AG20443 (cell line): ENCODE measurements around the gene CPNE4.
"Not testable (repeated sequence)": the region's sequence is repeated elsewhere in the genome, so short reads cannot be mapped to it uniquely, and the experiment has no call there.

Experiments
- DNase-seq: peaks from one replicate; pipeline ENCODE4 v3.0.0; 2012; ENCODE audit warnings: low spot score, mixed read lengths

CPNE4 gene

GRCh38 chr3:131538968-131539367, 495.8 kb downstream of the CPNE4 start:
- DNase-seq, result no peak

- DNase-seq, result no peak
These were observed 497.3 kb downstream of the CPNE4 start for GRCh38 chr3:131537531-131537930.

- DNase-seq, result peak; percentile 44
These were observed 499.2 kb downstream of the CPNE4 start for GRCh38 chr3:131535596-131535995.

- peak; percentile 64 for DNase-seq
These were observed 499.7 kb downstream of the CPNE4 start for GRCh38 chr3:131535131-131535530.

- DNase-seq, result no peak
These were observed 502.2 kb downstream of the CPNE4 start for GRCh38 chr3:131532645-131533044.

- DNase-seq, result no peak
These were observed 504.0 kb downstream of the CPNE4 start for GRCh38 chr3:131530843-131531242.

GRCh38 chr3:131530388-131530787, 504.4 kb downstream of the CPNE4 start:
- no peak for DNase-seq

- peak; percentile 70 for DNase-seq
These were observed 507.9 kb downstream of the CPNE4 start for GRCh38 chr3:131526801-131527347.

GRCh38 chr3:131518680-131519079, 516.1 kb downstream of the CPNE4 start:
- no peak for DNase-seq

- DNase-seq, result no peak
These were observed 529.4 kb downstream of the CPNE4 start for GRCh38 chr3:131505421-131505820.

GRCh38 chr3:131503320-131503635, 531.5 kb downstream of the CPNE4 start:
- DNase-seq, result peak; percentile 30

GRCh38 chr3:131502530-131503319, 532.1 kb downstream of the CPNE4 start, which contains the start of gene MRPL3:
Gene MRPL3, minus strand, starts transcription at chr3:131502971. Its CDS starts 150 bp downstream, at chr3:131502821.
- peak; percentile 94 for DNase-seq

- no peak for DNase-seq
These were observed 532.9 kb downstream of the CPNE4 start for GRCh38 chr3:131501949-131502348.

GRCh38 chr3:131494706-131495105, 540.1 kb downstream of the CPNE4 start:
- DNase-seq, result no peak

- no peak for DNase-seq
These were observed 543.0 kb downstream of the CPNE4 start for GRCh38 chr3:131491775-131492174.

- no peak for DNase-seq
These were observed 543.7 kb downstream of the CPNE4 start for GRCh38 chr3:131491084-131491483.

- DNase-seq, result not testable (repeated sequence)
These were observed 548.3 kb downstream of the CPNE4 start for GRCh38 chr3:131486545-131486944.

- DNase-seq, result no peak
These were observed 549.7 kb downstream of the CPNE4 start for GRCh38 chr3:131485119-131485518.

- DNase-seq, result no peak
These were observed 550.2 kb downstream of the CPNE4 start for GRCh38 chr3:131484496-131485111.
